ENCODE data around the gene TUBA1C.

Gene TUBA1C

GRCh38 chr12:49259452-49259851, 5.4 kb upstream of the TUBA1C start:
- TF ChIP-seq REST (IDR thresholded peaks at IDR 0.05; ENCODE audit: insufficient read depth in 1 of 2, low read depth in 2 of 2, low read length in 2 of 2) (no peak), FOXP2 (optimal IDR thresholded peaks at IDR 0.05; ENCODE audit: borderline replicate concordance, extremely low read depth, extremely low read length, insufficient read depth) (no peak), TAF1 (IDR thresholded peaks at IDR 0.05; ENCODE audit: borderline replicate concordance, insufficient read depth, low read length) (no peak), POLR2AphosphoS5 (IDR thresholded peaks at IDR 0.05; ENCODE audit: low read depth, low read length) (no peak), SIN3A (IDR thresholded peaks at IDR 0.05; ENCODE audit: borderline replicate concordance, insufficient read depth, low read length) (no peak)

- TF ChIP-seq TAF1 (IDR thresholded peaks at IDR 0.05; ENCODE audit: borderline replicate concordance, insufficient read depth, low read length) (no peak), FOXP2 (optimal IDR thresholded peaks at IDR 0.05; ENCODE audit: borderline replicate concordance, extremely low read depth, extremely low read length, insufficient read depth) (no peak), REST (IDR thresholded peaks at IDR 0.05; ENCODE audit: insufficient read depth in 1 of 2, low read depth in 2 of 2, low read length in 2 of 2) (no peak), SIN3A (IDR thresholded peaks at IDR 0.05; ENCODE audit: borderline replicate concordance, insufficient read depth, low read length) (no peak), POLR2AphosphoS5 (IDR thresholded peaks at IDR 0.05; ENCODE audit: low read depth, low read length) (no peak)
Measured at GRCh38 chr12:49260166-49260565, 4.7 kb upstream of the TUBA1C start.

GRCh38 chr12:49260571-49261363, 4.1 kb upstream of the TUBA1C start:
- TF ChIP-seq REST (IDR thresholded peaks at IDR 0.05; ENCODE audit: insufficient read depth in 1 of 2, low read depth in 2 of 2, low read length in 2 of 2) (no peak), SIN3A (IDR thresholded peaks at IDR 0.05; ENCODE audit: borderline replicate concordance, insufficient read depth, low read length) (no peak), TAF1 (IDR thresholded peaks at IDR 0.05; ENCODE audit: borderline replicate concordance, insufficient read depth, low read length) (no peak), POLR2AphosphoS5 (IDR thresholded peaks at IDR 0.05; ENCODE audit: low read depth, low read length) (no peak), FOXP2 (optimal IDR thresholded peaks at IDR 0.05; ENCODE audit: borderline replicate concordance, extremely low read depth, extremely low read length, insufficient read depth) (no peak)

GRCh38 chr12:49261721-49262120, 3.2 kb upstream of the TUBA1C start:
- no peak for TF ChIP-seq REST (IDR thresholded peaks at IDR 0.05; ENCODE audit: insufficient read depth in 1 of 2, low read depth in 2 of 2, low read length in 2 of 2)
- TF ChIP-seq SIN3A (IDR thresholded peaks at IDR 0.05; ENCODE audit: borderline replicate concordance, insufficient read depth, low read length): no peak
- TF ChIP-seq TAF1 (IDR thresholded peaks at IDR 0.05; ENCODE audit: borderline replicate concordance, insufficient read depth, low read length): no peak
- no peak for TF ChIP-seq POLR2AphosphoS5 (IDR thresholded peaks at IDR 0.05; ENCODE audit: low read depth, low read length)
- no peak for TF ChIP-seq FOXP2 (optimal IDR thresholded peaks at IDR 0.05; ENCODE audit: borderline replicate concordance, extremely low read depth, extremely low read length, insufficient read depth)
